IMR-90 (cell line): ENCODE results near the gene TMED3. TPM values are rescaled to one million over a fixed set of nuclear protein-coding genes. Genes with fewer than 3 reads are reported as not detected.
"Not testable (repeated sequence)": the region's sequence is repeated elsewhere in the genome, so short reads cannot be mapped to it uniquely, and the experiment has no call there.

ENCODE experiments used
- ATAC-seq: fragments of 200-7000 bp; cut with Tn5 transposase; 2 replicates; pipeline ENCODE4 v1.9.1; 2020; ENCODE audit warnings: low read depth, mild to moderate bottlenecking, moderate library complexity
- BruUV-seq: library from RNA; stranded (reverse); fragments of 400-500 nt; replicated peaks from 2 replicates; lab custom pipeline; 2021; lab: Mats Ljungman, UMichigan
- CTCF ChIA-PET: fragments of 300-600 bp; formaldehyde crosslinking; extraction: SDS; loops from one replicate; lab custom pipeline; 2021; ENCODE audit warnings: antibody characterized with exemption; lab: Yijun Ruan, JAX
- POLR2A ChIA-PET: fragments of 300-600 bp; sonication (Branson Sonifier 250); formaldehyde crosslinking; loops from one replicate; lab custom pipeline; 2022; ENCODE audit warnings: antibody characterized with exemption; ENCODE audit not compliant: unreplicated experiment; lab: Charles Lee
- DNase-seq: peaks from one replicate; pipeline ENCODE4 v3.0.0; 2013
- H2AFZ ChIP-seq: replicated peaks from 2 replicates; pipeline ENCODE3; 2013; ENCODE audit warnings: low read length, mild to moderate bottlenecking; ENCODE audit not compliant: poor library complexity
- H2AK5ac ChIP-seq: 2 replicates; pipeline ENCODE4 v1.6.1; 2013; ENCODE audit warnings: low read depth, low read length, inconsistent platforms
- H2AK9ac ChIP-seq: replicated peaks from 2 replicates; pipeline ENCODE3; 2013; ENCODE audit warnings: mild to moderate bottlenecking, low read depth, low read length, moderate library complexity; ENCODE audit not compliant: poor library complexity
- H2BK120ac ChIP-seq: 2 replicates; pipeline ENCODE4 v1.6.1; 2013; ENCODE audit warnings: low read depth, low read length, inconsistent platforms
- H2BK15ac ChIP-seq: 3 replicates; pipeline ENCODE4 v1.6.1; 2013; ENCODE audit warnings: low read depth, low read length, inconsistent platforms
- H2BK20ac ChIP-seq: 2 replicates; pipeline ENCODE4 v1.6.1; 2013; ENCODE audit warnings: low read depth, mild to moderate bottlenecking, inconsistent platforms, low read length, moderate library complexity
- H2BK5ac ChIP-seq: 2 replicates; pipeline ENCODE4 v1.6.1; 2013; ENCODE audit warnings: mild to moderate bottlenecking, low read depth, low read length, inconsistent platforms; ENCODE audit not compliant: poor library complexity, severe bottlenecking
- H3K14ac ChIP-seq: replicated peaks from 2 replicates; pipeline ENCODE4 v1.6.1; 2013; ENCODE audit warnings: low read depth, low read length, inconsistent platforms
- H3K18ac ChIP-seq: 2 replicates; pipeline ENCODE4 v1.6.1; 2013; ENCODE audit warnings: low read depth, low read length, control low read depth
- H3K23ac ChIP-seq: 2 replicates; pipeline ENCODE4 v1.6.1; 2013; ENCODE audit warnings: low read depth, low read length, inconsistent platforms
- H3K27ac ChIP-seq: 2 replicates; pipeline ENCODE4 v1.5.1; 2013; ENCODE audit warnings: mild to moderate bottlenecking, control low read depth, low read length; ENCODE audit not compliant: insufficient read depth
- H3K27me3 ChIP-seq: 2 replicates; pipeline ENCODE4 v1.6.1; 2013; ENCODE audit warnings: low read length; ENCODE audit not compliant: control insufficient read depth, insufficient read depth
- H3K36me3 ChIP-seq: 2 replicates; pipeline ENCODE4 v1.6.1; 2013; ENCODE audit warnings: low read length, mixed read lengths; ENCODE audit not compliant: control insufficient read depth, insufficient read depth
- H3K4ac ChIP-seq: 2 replicates; pipeline ENCODE4 v1.6.1; 2013; ENCODE audit warnings: low read depth, low read length, inconsistent platforms
- H3K4me1 ChIP-seq: 2 replicates; pipeline ENCODE4 v1.6.1; 2013; ENCODE audit warnings: low read length, mixed read lengths; ENCODE audit not compliant: control insufficient read depth, insufficient read depth
- H3K4me2 ChIP-seq: 2 replicates; pipeline ENCODE4 v1.6.1; 2013; ENCODE audit warnings: low read depth, mild to moderate bottlenecking, control low read depth, low read length, moderate library complexity
- H3K4me3 ChIP-seq: 2 replicates; pipeline ENCODE4 v1.5.1; 2013; ENCODE audit warnings: low read depth, mild to moderate bottlenecking, control low read depth, low read length, moderate library complexity; ENCODE audit not compliant: insufficient read depth
- H3K56ac ChIP-seq: 2 replicates; pipeline ENCODE4 v1.6.1; 2013; ENCODE audit warnings: low read length, inconsistent platforms; ENCODE audit not compliant: insufficient read depth; ENCODE audit errors: extremely low read depth
- H3K79me1 ChIP-seq, 2 experiments: 2 replicates each; pipeline ENCODE4 v1.6.1; 2013; ENCODE audit warnings: low read length in 2 of 2, inconsistent platforms in 1 of 2, low read depth in 1 of 2
- H3K9ac ChIP-seq: 2 replicates; pipeline ENCODE4 v1.6.1; 2013; ENCODE audit warnings: low read depth, low read length, control low read depth
- H3K9me1 ChIP-seq: 2 replicates; pipeline ENCODE4 v1.6.1; 2013; ENCODE audit warnings: low read length, inconsistent platforms; ENCODE audit not compliant: insufficient read depth
- H3K9me3 ChIP-seq: 2 replicates; pipeline ENCODE4 v1.6.1; 2013; ENCODE audit warnings: low read length; ENCODE audit not compliant: control insufficient read depth, insufficient read depth
- H4K20me1 ChIP-seq: 2 replicates; pipeline ENCODE4 v1.6.1; 2013; ENCODE audit warnings: low read length, inconsistent platforms; ENCODE audit not compliant: insufficient read depth
- H4K5ac ChIP-seq: 2 replicates; pipeline ENCODE4 v1.6.1; 2013; ENCODE audit warnings: mild to moderate bottlenecking, low read depth, low read length, control low read depth
- H4K8ac ChIP-seq, 2 experiments: 2 replicates each; pipeline ENCODE4 v1.6.1; 2013; ENCODE audit warnings: low read depth in 2 of 2, low read length in 2 of 2, control low read depth in 1 of 2, inconsistent platforms in 1 of 2
- H4K91ac ChIP-seq: 2 replicates; pipeline ENCODE4 v1.6.1; 2013; ENCODE audit warnings: low read depth, low read length, inconsistent platforms; ENCODE audit not compliant: insufficient read depth
- WGBS, 2 experiments: methylation state at CpG; one replicate each; pipeline versions ENCODE4 v1.1.5 to v1.1.7; 2013; ENCODE audit warnings: missing lambda C conversion rate in 2 of 2; ENCODE audit not compliant: insufficient read length in 1 of 2; ENCODE audit errors: extremely low coverage in 2 of 2; 5-methylcytosine and 5-hydroxymethylcytosine counted together
- dilution Hi-C: fragments of 300-500 bp; cut with HindIII; formaldehyde crosslinking; loops from one replicate; pipeline ENCODE4 v1.14.3; 2018; ENCODE audit warnings: low sequenced_read_pairs; ENCODE audit not compliant: unreplicated experiment
- in situ Hi-C: fragments of 300-500 bp; cut with MboI; formaldehyde crosslinking; loops from 3 replicates; pipeline ENCODE4 v1.14.3; 2019; ENCODE audit warnings: low sequenced_read_pairs, inconsistent platforms, mixed read lengths
- intact Hi-C: fragments of 100-400 bp; cut with micrococcal nuclease; formaldehyde crosslinking; loops from 2 replicates; pipeline ENCODE4 v1.10.0; 2022
- polyA plus RNA-seq, 3 experiments: library from polyadenylated mRNA; depleted of rRNA; stranded (reverse); fragments of >200 nt; gene quantifications; 2 replicates each; pipeline ENCODE4 v1.2.3, GENCODE V29; 2012; ENCODE audit warnings: low replicate concordance in 1 of 3
- total RNA-seq: library from RNA; depleted of rRNA; stranded (reverse); fragments of >200 nt; gene quantifications from 2 replicates; pipeline ENCODE4 v1.2.3, GENCODE V29; 2012

Gene TMED3
- total and polyA plus RNA-seq, 2 of the 4 experiments (the other 2 are of a cell fraction) = 170 to 237 TPM

DNA sequence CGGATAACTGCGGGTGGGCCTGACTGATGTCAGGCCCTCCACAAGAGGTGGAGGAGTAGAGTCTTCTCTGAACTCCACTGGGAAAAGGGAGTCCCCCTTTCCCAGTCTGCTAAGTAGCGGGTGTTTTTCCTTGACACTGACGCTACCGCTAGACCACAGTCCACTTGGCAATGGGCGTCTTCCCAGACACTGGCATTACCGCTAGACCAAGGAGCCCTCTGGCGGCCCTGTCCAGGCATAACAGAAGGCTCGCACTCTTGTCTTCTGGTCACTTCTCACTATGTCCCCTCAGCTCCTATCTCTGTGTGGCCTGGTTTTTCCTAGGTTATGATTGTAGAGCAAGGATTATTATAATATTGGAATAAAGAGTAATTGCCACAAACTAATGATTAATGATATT lies 9.1 kb downstream of the TMED3 start:
- DNase-seq, H3K14ac ChIP-seq, H3K23ac ChIP-seq, H2AFZ ChIP-seq, H2BK5ac ChIP-seq, H3K27me3 ChIP-seq, H3K4me3 ChIP-seq, POLR2A ChIA-PET, H3K27ac ChIP-seq, H4K8ac ChIP-seq, BruUV-seq, H3K4me1 ChIP-seq, dilution Hi-C loops, H3K9me3 ChIP-seq, H2AK5ac ChIP-seq, H3K18ac ChIP-seq, H3K4ac ChIP-seq, H2AK9ac ChIP-seq, ATAC-seq, H4K91ac ChIP-seq, H3K9ac ChIP-seq, H3K4me2 ChIP-seq, intact Hi-C loops, H2BK15ac ChIP-seq, in situ Hi-C loops, H2BK120ac ChIP-seq, H4K5ac ChIP-seq, H3K56ac ChIP-seq, H2BK20ac ChIP-seq: not testable (repeated sequence)
- H3K79me1 ChIP-seq = peaks cover 40 to 74% of the 10 kb centered on the region in 2 experiments
- peaks cover 16% of the 10 kb centered on the region for H3K9me1 ChIP-seq
- CTCF ChIA-PET = interaction anchor here (0.6 kb wide), 1 partner anchor 1094 kb away, joined by 3 read pairs; no protein-coding TSS in a partner anchor
- no CpG with 5 or more reads among the region's 9 CpGs for WGBS, 2 experiments
- peaks cover 39% of the 10 kb centered on the region for H4K20me1 ChIP-seq
- peaks cover 70% of the 10 kb centered on the region for H3K36me3 ChIP-seq
